Prostate gland (tissue), 2 donors: ENCODE measurements around the gene UVRAG. TPM values are rescaled to one million over a fixed set of nuclear protein-coding genes. Genes with fewer than 3 reads are reported as not detected.

ENCODE experiments used
- DNase-seq: peaks from one replicate; pipeline ENCODE4 v3.0.0-alpha.2; 2019; ENCODE audit warnings: low spot score
- H3K27ac ChIP-seq, 2 donors: fragments of 200-600 bp; sonication (generic); 2 replicates each; pipeline ENCODE4 v1.5.1; 2017 to 2019
- H3K27me3 ChIP-seq: fragments of 200-600 bp; sonication (generic); replicated peaks from 2 replicates; pipeline ENCODE4 v1.5.1; 2019; ENCODE audit not compliant: insufficient read depth
- H3K36me3 ChIP-seq, 2 donors: fragments of 200-600 bp; sonication (generic); 1 replicate in 1 of 2; 2 replicates in 1 of 2; pipeline versions ENCODE4 v1.5.1 to v1.8.1; 2017 to 2019
- H3K4me1 ChIP-seq: fragments of 200-600 bp; sonication (generic); replicated peaks from 2 replicates; pipeline ENCODE4 v1.5.1; 2019
- H3K4me3 ChIP-seq, 2 donors: fragments of 200-600 bp; sonication (generic); 2 replicates each; pipeline ENCODE4 v1.5.1; 2017 to 2019
- H3K9me3 ChIP-seq: fragments of 200-600 bp; sonication (generic); 2 replicates; pipeline ENCODE4 v1.5.1; 2017
- POLR2A ChIP-seq: fragments of 450-650 bp; IDR thresholded peaks from one replicate; pipeline ENCODE4 v1.6.1; 2016; ENCODE audit warnings: antibody characterized with exemption, mild to moderate bottlenecking
- POLR2AphosphoS5 ChIP-seq: sonication (generic); formaldehyde crosslinking; IDR thresholded peaks from one replicate; pipeline ENCODE4 v1.6.1; 2017; ENCODE audit warnings: antibody characterized with exemption
- WGBS: methylation state at CpG from one replicate; pipeline ENCODE4 v1.1.5; 2018; 5-methylcytosine and 5-hydroxymethylcytosine counted together
- intact Hi-C: fragments of 100-400 bp; cut with DNase I; formaldehyde crosslinking; loops from one replicate; pipeline ENCODE4 v1.14.2; 2022
- total RNA-seq, 2 donors: library from RNA; depleted of rRNA; stranded (reverse); fragments of >200 nt; gene quantifications; one replicate each; pipeline ENCODE4 v1.1.0, GENCODE V29; 2016
- TF ChIP-seq, protein P1 (sequence below), 4 experiments: fragments of 200-600 bp in 2 of 4; fragments of 450-650 bp in 2 of 4; sonication (generic) in 2 of 4; IDR thresholded peaks; 1 replicate in 3 of 4; 2 replicates in 1 of 4; pipeline ENCODE4 v1.5.1; 2016 to 2019; ENCODE audit warnings: antibody characterized with exemption in 4 of 4, mild to moderate bottlenecking in 2 of 4, moderate library complexity in 2 of 4

Gene UVRAG
- total RNA-seq, 2 donors from 2014 or later = 13.9 to 25.2 TPM

DNA sequence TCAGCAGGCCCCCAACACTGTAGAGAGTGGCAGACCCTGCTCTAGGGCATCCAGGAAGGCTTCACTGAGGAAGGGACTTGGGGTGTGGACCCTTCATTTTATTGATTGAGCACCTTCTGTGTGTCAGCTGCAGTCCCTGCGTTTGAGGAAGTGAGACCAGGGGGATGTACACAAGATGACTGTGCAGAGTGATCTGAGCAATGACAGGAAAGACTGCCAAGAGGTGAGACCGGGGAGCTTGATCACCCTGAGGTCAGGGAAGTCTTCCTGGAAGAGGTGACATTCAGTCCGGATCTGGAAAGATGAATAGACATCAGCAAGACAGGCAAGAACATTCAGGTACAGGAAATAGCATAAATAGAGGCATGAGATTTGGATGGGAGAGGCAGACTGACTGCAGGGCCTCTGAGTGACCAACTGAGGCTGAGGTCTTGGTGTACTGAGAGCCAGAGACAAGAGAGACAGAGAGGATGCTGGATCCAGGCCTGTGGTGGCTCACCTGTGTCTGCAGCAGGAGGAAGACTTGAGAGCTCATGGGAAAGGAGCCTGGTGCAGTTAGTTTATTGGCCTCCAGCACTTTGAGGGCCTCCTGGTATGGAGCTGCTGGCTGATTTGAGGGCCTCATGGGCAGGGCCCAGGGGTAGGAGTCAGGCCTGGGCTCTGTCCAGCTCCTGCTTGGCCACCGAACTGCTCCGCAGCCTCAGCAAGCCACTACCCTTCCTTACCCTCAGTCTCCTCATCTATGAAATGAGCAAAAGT lies 41.2 kb upstream of the UVRAG start:
- no peaks in the 10 kb centered on the region for H3K9me3 ChIP-seq
- H3K4me3 ChIP-seq = no peak overlapping the region
- H3K27ac ChIP-seq = no peak overlapping the region
- H3K27me3 ChIP-seq = no peaks in the 10 kb centered on the region
- TF ChIP-seq, protein P1, sequence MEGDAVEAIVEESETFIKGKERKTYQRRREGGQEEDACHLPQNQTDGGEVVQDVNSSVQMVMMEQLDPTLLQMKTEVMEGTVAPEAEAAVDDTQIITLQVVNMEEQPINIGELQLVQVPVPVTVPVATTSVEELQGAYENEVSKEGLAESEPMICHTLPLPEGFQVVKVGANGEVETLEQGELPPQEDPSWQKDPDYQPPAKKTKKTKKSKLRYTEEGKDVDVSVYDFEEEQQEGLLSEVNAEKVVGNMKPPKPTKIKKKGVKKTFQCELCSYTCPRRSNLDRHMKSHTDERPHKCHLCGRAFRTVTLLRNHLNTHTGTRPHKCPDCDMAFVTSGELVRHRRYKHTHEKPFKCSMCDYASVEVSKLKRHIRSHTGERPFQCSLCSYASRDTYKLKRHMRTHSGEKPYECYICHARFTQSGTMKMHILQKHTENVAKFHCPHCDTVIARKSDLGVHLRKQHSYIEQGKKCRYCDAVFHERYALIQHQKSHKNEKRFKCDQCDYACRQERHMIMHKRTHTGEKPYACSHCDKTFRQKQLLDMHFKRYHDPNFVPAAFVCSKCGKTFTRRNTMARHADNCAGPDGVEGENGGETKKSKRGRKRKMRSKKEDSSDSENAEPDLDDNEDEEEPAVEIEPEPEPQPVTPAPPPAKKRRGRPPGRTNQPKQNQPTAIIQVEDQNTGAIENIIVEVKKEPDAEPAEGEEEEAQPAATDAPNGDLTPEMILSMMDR (IDR thresholded peaks at IDR 0.05) = no peak
- TF ChIP-seq POLR2A = no peak
- no peak for TF ChIP-seq POLR2AphosphoS5
- no peak for DNase-seq
- no peaks in the 10 kb centered on the region for H3K36me3 ChIP-seq
- no peaks in the 10 kb centered on the region for H3K4me1 ChIP-seq
- intact Hi-C loops = no loop called here
- WGBS = 86% methylated on average over 5 of the region's 5 CpGs

DNA sequence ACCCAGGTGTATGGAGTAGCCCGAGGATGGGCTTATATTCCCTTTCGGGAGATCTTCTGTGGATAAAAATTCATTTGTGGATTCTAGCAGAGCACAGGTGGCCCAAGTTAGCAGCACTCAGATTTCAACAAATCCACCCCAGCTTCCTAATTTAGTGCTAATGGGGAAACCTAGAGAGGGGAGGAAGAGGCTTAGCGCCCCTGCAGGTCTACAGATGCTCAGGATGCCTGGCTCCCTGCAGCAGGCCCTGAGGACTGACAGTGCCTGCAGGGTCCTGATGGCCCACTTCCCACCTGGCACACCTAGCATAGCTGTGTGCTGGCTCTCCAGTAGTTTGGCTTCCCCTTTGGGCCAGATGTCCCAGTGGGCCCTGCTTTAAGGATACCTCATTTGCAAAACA lies 40.0 kb upstream of the UVRAG start:
- Histone ChIP-seq H3K27me3 (no peaks in the 10 kb centered on the region), H3K4me3 (no peak overlapping the region), H3K9me3 (no peaks in the 10 kb centered on the region), H3K27ac (no peak overlapping the region), H3K4me1 (no peaks in the 10 kb centered on the region), H3K36me3 (no peaks in the 10 kb centered on the region)
- WGBS = 82% methylated on average over 3 of the region's 3 CpGs
- DNase-seq = no peak
- intact Hi-C loops = no loop called here
- TF ChIP-seq POLR2A (no peak), POLR2AphosphoS5 (no peak)
- TF ChIP-seq, protein P1 (IDR thresholded peaks at IDR 0.05) = no peak

DNA sequence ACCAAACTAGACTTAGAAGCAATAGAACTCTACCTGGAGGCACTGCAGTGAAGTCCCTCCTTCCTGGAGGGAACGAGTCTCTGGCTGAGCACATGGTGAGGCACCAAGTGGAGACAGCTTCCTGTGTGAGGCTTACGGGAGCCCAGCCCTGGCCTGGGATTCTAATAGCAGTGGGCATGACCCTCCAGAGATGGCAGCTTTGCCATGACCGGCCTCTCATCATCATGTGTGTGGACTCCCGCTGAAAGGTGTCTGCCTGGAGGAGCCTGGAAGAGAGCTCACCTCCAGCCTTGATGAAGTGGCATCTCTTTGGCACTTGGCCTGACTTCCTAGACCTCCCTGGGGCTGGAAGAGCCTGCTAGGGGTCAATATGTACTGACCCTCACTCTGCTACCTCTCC lies 38.5 kb upstream of the UVRAG start:
- Histone ChIP-seq H3K9me3 (no peaks in the 10 kb centered on the region), H3K27me3 (no peaks in the 10 kb centered on the region), H3K36me3 (no peaks in the 10 kb centered on the region), H3K27ac (no peak overlapping the region), H3K4me3 (no peak overlapping the region), H3K4me1 (no peaks in the 10 kb centered on the region)
- WGBS = 89% methylated on average over 4 of the region's 4 CpGs
- TF ChIP-seq, protein P1 (IDR thresholded peaks at IDR 0.05) = no peak
- TF ChIP-seq POLR2AphosphoS5 (no peak), POLR2A (no peak)
- DNase-seq = no peak
- intact Hi-C loops = no loop called here

DNA sequence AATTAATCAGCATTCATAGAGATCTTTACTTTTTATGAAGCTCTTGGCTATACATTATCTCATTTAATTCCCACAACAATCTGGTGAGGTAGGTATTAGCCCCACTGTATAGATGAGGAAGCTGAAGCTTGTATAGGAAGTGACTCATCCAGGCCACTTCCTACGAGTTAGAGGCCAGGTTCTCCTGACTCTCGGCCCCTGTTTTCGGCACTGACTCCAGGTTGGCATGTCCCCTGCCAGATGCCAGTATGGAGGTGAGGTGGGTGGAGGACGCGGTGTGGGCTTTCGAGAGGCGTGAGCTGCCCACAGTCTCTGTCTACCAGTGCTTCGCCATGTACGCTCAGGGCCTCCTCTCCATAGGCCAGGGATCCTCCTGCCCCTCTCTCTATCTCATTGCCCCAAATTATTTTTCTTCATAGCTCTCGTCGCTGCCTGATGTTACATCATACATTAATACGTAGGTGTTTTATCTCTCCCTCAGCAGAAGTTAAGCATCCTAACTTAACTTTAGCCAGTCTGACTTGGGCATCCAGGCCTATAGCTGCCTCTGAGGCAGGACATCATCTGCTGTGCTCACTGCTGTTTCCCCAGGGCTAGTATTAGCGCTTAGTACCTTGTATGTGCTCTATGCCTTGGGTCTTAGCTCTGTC lies 37.4 kb upstream of the UVRAG start:
- Histone ChIP-seq H3K27me3 (no peaks in the 10 kb centered on the region), H3K4me3 (no peak overlapping the region), H3K9me3 (no peaks in the 10 kb centered on the region), H3K4me1 (no peaks in the 10 kb centered on the region), H3K27ac (no peak overlapping the region), H3K36me3 (no peaks in the 10 kb centered on the region)
- DNase-seq = no peak
- TF ChIP-seq, protein P1 (IDR thresholded peaks at IDR 0.05) = no peak
- no peak for TF ChIP-seq POLR2AphosphoS5
- no peak for TF ChIP-seq POLR2A
- 91% methylated on average over 13 of the region's 13 CpGs for WGBS
- intact Hi-C loops = no loop called here

DNA sequence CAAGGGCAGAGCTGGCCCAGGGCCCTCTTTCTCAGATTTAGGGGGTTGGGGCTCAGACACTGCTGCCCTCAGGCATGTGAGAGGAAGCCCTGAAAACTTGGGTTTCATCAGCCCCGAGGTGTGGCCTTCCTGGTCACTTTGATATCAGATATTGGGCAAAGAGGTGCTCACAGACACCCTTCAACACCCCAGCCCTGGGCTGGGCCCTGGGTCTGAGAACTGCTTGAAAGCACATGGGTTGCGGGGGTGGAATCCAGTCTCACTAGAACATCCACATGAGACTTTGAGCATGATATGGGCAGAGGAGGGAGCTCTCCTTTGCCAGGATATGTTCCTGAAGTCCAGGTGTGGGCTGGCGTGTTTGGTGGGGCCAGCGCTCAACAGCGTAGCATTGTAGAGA lies 36.0 kb upstream of the UVRAG start:
- WGBS = 80% methylated on average over 5 of the region's 5 CpGs
- intact Hi-C loops = no loop called here
- no peaks in the 10 kb centered on the region for H3K9me3 ChIP-seq
- no peak for DNase-seq
- TF ChIP-seq, protein P1 (IDR thresholded peaks at IDR 0.05) = no peak
- no peak for TF ChIP-seq POLR2A
- H3K27me3 ChIP-seq = no peaks in the 10 kb centered on the region
- H3K4me3 ChIP-seq = no peak overlapping the region
- no peaks in the 10 kb centered on the region for H3K4me1 ChIP-seq
- H3K27ac ChIP-seq = no peak overlapping the region
- no peaks in the 10 kb centered on the region for H3K36me3 ChIP-seq
